Measurements from ENCODE around the gene POLG. TPM values are rescaled to one million over a fixed set of nuclear protein-coding genes. Genes with fewer than 3 reads are reported as not detected.

Gene POLG
- polyA plus RNA-seq, 1 experiment, result 13.7 TPM

- ChIA-PET CTCF (interaction anchor here (2.0 to 8.9 kb wide), 2 partner anchors 24 to 127 kb away, joined by 4 to 72 read pairs; no protein-coding TSS in a partner anchor), POLR2A (no interaction called here)
- no peak for DNase-seq (ENCODE audit: low read depth, low spot score)
- Histone ChIP-seq H3K27me3 (ENCODE audit: control insufficient read depth, insufficient read depth, low read length) (peaks cover 11% of the 10 kb centered on the region), H3K9me3 (ENCODE audit: control insufficient read depth, insufficient read depth, low read length) (no peaks in the 10 kb centered on the region; the same call in 1 of the 2 replicates), H3K27ac (ENCODE audit: low read depth, low read length) (peak overlapping the region; percentile 39), H3K4me3 (ENCODE audit: low read depth, low read length) (peak overlapping the region; percentile 87)
- no peak for TF ChIP-seq CTCF (IDR thresholded peaks at IDR 0.05; ENCODE audit: low read depth, low read length)
These were observed 590 bp downstream of the POLG start for GRCh38 chr15:89333959-89334509.

- TF ChIP-seq CTCF (IDR thresholded peaks at IDR 0.05; ENCODE audit: low read depth, low read length), result no peak
- no peak for DNase-seq (ENCODE audit: low read depth, low spot score)
- H3K4me3 ChIP-seq (ENCODE audit: low read depth, low read length), result peak overlapping the region; percentile 87
- H3K27me3 ChIP-seq (ENCODE audit: control insufficient read depth, insufficient read depth, low read length), result peaks cover 4% of the 10 kb centered on the region
- ChIA-PET POLR2A (no interaction called here), CTCF (interaction anchor here (0.5 to 8.9 kb wide), 11 partner anchors 9 to 1623 kb away, joined by 3 to 72 read pairs (median 4); no protein-coding TSS in a partner anchor)
- H3K9me3 ChIP-seq (ENCODE audit: control insufficient read depth, insufficient read depth, low read length), result no peaks in the 10 kb centered on the region; the same call in 1 of the 2 replicates
- no peak overlapping the region for H3K27ac ChIP-seq (ENCODE audit: low read depth, low read length)
These were observed 1.4 kb downstream of the POLG start for GRCh38 chr15:89333011-89333860.

- TF ChIP-seq CTCF (IDR thresholded peaks at IDR 0.05; ENCODE audit: low read depth, low read length), result peak; percentile 35
- POLR2A ChIA-PET, result no interaction called here
These were observed 2.2 kb downstream of the POLG start for GRCh38 chr15:89332446-89332845.

GRCh38 chr15:89330881-89331595 is 3.6 kb downstream of the POLG start:
- H3K27me3 ChIP-seq (ENCODE audit: control insufficient read depth, insufficient read depth, low read length), result no peaks in the 10 kb centered on the region
- no peak overlapping the region for H3K27ac ChIP-seq (ENCODE audit: low read depth, low read length)
- DNase-seq (ENCODE audit: low read depth, low spot score), result no peak
- no peaks in the 10 kb centered on the region; the same call in 1 of the 2 replicates for H3K9me3 ChIP-seq (ENCODE audit: control insufficient read depth, insufficient read depth, low read length)
- H3K4me3 ChIP-seq (ENCODE audit: low read depth, low read length), result no peak overlapping the region
- POLR2A ChIA-PET, result no interaction called here
- CTCF ChIA-PET, result interaction anchor here (0.6 to 4.1 kb wide), 4 partner anchors 28 to 133 kb away, joined by 3 to 19 read pairs (median 12); no protein-coding TSS in a partner anchor
- no peak for TF ChIP-seq CTCF (IDR thresholded peaks at IDR 0.05; ENCODE audit: low read depth, low read length)

More at GRCh38 chr15:89332446-89332845, 2.2 kb downstream of the POLG start:
- no peak overlapping the region for H3K27ac ChIP-seq (ENCODE audit: low read depth, low read length)
- CTCF ChIA-PET, result interaction anchor here (0.6 to 2.5 kb wide), 10 partner anchors 9 to 863 kb away, joined by 3 to 15 read pairs (median 3); no protein-coding TSS in a partner anchor
- no peak for DNase-seq (ENCODE audit: low read depth, low spot score)
- H3K4me3 ChIP-seq (ENCODE audit: low read depth, low read length), result peak overlapping the region; percentile 13; the same call in 1 of the 2 replicates
- H3K27me3 ChIP-seq (ENCODE audit: control insufficient read depth, insufficient read depth, low read length), result no peaks in the 10 kb centered on the region
- H3K9me3 ChIP-seq (ENCODE audit: control insufficient read depth, insufficient read depth, low read length), result no peaks in the 10 kb centered on the region; the same call in 1 of the 2 replicates
